ENCODE data around the gene GM2A.
A peak's percentile ranks its signal among the peaks of the same experiment; 100 is the strongest.
"Not testable (repeated sequence)": the region's sequence is repeated elsewhere in the genome, so short reads cannot be mapped to it uniquely, and the experiment has no call there.

Gene GM2A

GRCh38 chr5:151288180-151288579, 35.2 kb downstream of the GM2A start:
- DNase-seq (ENCODE audit: low read depth) = no peak

GRCh38 chr5:151293624-151294023, 40.6 kb downstream of the GM2A start:
- DNase-seq (ENCODE audit: low read depth) = no peak

GRCh38 chr5:151295138-151295537, 42.2 kb downstream of the GM2A start:
- DNase-seq (ENCODE audit: low read depth) = no peak

GRCh38 chr5:151295791-151296477, 42.9 kb downstream of the GM2A start:
- no peak for DNase-seq (ENCODE audit: low read depth)

- no peak for DNase-seq (ENCODE audit: low read depth)
Observed at GRCh38 chr5:151296478-151296830, 43.5 kb downstream of the GM2A start.

DNA sequence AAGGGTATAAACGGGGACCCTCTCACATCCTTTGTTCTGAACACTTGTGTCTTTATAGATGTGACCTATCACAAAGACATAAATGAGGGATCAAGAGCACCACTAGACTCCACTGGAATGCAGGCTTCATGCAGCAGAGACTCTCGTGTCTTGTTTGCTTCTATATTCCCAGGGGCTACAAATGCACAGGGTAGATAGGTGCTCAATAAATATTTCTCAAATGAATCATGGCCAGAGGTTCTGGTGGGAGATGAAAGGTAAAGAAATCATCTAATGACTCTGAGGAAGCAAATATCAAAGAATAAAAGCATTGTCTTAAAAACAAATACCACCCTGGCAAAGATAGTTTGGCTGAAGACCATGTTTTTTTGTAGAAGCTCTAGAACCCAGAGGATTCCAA, 44.0 kb downstream of the GM2A start:
- no peak for DNase-seq (ENCODE audit: low read depth)

- DNase-seq (ENCODE audit: low read depth) = no peak
Observed at GRCh38 chr5:151298063-151298855, 45.3 kb downstream of the GM2A start.

DNA sequence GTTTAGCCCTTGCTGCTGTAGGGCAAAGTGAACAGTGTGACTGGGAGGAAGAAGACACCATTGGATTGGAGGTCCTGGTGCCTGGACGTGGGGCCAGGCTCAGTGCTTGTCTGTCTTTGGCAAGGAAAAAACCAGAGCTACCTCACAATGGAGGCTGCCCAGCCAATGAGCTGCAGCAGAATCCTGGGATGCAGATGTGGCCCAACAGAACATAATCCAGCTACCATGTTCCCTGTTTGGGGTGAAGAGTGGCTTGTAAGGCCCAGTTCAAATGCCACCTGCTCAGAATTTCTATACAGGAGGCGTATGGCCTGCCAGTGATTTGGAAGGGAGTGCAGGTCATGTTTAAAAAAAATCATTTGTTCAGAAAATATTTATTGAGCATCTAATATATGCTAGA, 50.7 kb downstream of the GM2A start, which contains the start of gene SLC36A3:
TSS of gene SLC36A3 (minus strand) at position 101 of the 400 bp plus-strand sequence. CDS start 412 bp downstream, outside the sequence.
- DNase-seq (ENCODE audit: low read depth) = no peak

GRCh38 chr5:151309266-151309665, 56.3 kb downstream of the GM2A start:
- not testable (repeated sequence) for DNase-seq (ENCODE audit: low read depth)

GRCh38 chr5:151309821-151310220, 56.8 kb downstream of the GM2A start:
- DNase-seq (ENCODE audit: low read depth) = not testable (repeated sequence)

GRCh38 chr5:151310932-151311331, 57.9 kb downstream of the GM2A start:
- DNase-seq (ENCODE audit: low read depth) = no peak

- no peak for DNase-seq (ENCODE audit: low read depth)
Observed at GRCh38 chr5:151312756-151313324, 59.9 kb downstream of the GM2A start.

DNA sequence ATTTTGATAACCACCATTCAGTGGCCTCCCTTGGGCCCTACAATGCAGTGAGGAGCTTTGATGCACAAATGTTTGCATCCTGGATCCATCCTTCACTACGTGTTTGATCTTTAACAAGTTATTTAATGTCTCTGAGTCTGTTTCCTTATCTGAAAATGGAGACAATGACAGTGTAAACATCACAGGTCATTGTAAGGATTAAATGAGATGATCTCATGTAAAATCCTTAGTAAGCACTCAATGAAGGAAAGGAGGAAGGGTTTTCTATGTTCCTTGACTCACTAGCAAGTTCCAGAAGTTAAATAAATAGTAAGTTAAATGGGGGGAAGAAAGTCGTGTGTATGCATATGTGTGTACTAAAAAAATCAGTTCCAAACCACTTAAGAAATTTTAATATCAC, 60.4 kb downstream of the GM2A start:
- no peak for DNase-seq (ENCODE audit: low read depth)

DNA sequence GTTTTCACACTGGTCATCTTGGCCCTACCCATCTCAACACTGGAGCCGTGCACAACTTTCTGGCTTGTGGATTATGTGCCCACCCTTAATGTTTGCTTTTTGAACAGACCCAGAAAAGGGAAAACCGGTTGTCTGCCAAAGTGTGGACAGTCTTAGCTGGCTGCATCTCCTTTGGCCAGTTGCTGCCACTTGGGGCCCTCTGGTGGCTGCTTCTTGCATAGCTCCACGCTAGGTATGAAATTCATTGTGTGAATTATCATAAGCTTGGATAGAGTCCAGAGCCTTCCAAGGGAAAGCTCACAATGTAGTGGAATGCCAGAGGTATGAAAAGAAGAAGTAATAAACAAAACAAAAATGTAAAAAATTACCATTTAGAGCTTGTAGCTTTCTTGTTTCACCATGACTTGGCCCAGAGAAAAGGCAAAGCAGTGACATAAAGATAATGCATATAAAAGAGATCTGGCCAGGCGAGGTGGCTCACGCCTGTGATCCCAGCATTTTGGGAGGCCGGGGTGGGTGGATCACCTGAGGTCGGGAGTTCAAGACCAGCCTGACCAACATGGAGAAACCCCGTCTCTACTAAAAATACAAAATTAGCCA, 63.1 kb downstream of the GM2A start:
- peak; percentile 45 for DNase-seq (ENCODE audit: low read depth)

- DNase-seq (ENCODE audit: low read depth) = no peak
Observed at GRCh38 chr5:151317871-151318270, 64.9 kb downstream of the GM2A start.

DNA sequence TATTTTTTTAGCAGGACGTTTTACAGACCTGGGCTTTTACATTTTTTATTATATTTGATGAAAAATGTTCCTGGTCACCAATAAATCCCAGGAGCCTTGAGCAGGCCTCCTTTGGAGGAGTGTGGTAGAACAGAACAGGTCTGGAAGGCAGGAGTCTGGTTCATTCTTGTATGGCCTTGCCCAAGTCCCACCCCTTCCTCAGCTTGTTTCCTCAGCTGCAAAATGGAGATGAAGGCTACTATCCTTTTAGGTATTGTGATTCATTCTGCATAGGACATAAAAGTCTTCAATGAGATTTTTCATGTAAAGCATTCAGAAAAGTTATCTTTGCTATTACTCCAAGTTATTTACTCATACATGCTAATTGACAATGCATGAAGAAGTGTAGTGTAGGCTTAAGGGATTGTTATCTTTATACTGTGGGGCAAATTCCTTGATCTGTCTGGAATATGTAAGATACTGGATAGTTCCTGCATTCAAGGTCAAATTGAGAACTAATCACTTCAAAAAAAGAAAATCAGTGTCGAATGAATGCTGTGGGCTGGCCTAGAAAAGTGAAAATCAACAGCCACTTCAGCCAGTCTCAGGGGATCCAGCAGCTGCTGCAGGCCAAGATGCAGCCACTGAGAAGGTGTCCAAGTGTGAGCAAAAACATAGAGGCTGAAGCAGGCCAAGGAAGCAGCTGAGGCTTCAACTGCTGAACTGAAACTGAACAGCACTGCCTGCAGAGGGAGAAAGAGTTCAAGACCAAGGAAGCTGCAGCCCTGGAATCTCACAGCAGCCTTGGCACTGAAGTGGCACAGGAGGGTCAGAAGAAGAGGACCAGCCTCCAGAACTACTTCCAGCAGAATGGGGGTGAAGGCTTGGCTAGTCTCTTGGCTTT, 66.1 kb downstream of the GM2A start:
- no peak for DNase-seq (ENCODE audit: low read depth)
